Measurements from ENCODE around the gene IZUMO3.

Gene IZUMO3

DNA sequence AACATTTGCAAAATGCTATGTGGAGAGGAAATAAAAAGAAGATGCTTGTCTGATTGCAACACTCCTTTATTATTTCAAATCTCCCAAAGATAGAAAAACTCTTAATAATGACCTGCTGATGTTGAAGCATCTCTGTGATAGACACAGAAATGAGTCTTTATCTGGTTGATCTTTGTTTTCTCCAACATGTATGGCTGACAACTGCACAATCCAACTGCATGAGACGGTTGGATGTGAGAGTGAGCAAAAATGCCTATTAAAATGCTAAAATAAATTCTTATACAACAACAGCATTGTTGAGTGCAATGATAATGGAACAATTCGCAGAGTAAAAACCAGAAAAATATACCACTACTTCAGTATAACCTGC lies 7.5 kb upstream of the IZUMO3 start:
- TF ChIP-seq CTCF (IDR thresholded peaks at IDR 0.05), result no peak

DNA sequence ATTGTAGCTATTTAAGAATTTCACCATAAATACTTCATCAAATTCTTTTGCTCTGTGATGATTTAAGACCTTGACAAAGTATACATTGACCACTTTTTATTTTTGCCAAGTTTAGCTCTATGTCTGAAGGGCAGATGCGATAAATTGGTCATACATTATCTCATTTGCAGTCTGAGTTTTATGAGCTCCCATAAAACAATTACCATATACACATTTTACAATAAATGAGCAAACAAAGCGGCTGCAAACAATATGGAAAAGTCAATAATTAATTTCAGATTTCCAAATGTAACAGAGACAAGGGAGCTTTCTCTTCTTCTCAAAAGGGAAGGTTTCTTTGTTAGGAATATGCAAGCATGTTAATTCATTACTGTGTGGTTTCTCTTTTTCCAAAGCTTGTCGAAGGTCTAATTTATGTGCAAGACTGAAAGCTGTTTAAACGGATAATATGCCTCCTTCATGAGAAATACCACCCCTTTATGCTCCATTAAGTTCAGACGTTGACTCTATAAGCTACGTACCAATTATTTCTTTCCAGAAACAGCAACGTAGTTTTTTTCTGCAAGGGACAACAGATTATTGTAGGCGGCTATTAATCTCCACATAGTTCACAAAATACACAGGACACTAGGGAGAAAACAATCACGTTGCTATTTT lies 7.0 kb upstream of the IZUMO3 start:
- no peak for TF ChIP-seq CTCF (IDR thresholded peaks at IDR 0.05)

GRCh38 chr9:24545285-24545684 lies 412 bp downstream of the IZUMO3 start:
- TF ChIP-seq CTCF (IDR thresholded peaks at IDR 0.05), result no peak

- TF ChIP-seq CTCF (IDR thresholded peaks at IDR 0.05), result no peak
Observed at GRCh38 chr9:24518545-24518944, 27.2 kb downstream of the IZUMO3 start.

DNA sequence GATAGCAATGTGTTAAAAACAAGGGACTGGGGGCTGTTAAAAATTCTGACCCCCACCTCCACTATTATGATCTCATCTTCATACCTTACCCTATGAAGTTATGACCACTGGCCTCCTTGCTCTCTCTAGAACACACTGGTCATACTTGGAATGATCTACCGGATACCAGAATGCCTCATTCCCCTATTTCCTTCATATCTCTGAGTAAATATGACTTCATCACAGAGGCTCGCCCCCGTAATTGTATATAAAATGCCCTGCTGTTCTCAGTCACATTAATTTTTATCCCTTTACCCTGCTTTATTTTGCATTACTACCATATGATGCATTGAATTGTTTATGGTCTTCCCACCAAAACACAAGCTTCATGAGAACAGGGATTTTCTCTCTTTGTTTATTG lies 29.2 kb downstream of the IZUMO3 start:
- TF ChIP-seq CTCF (IDR thresholded peaks at IDR 0.05), result no peak

GRCh38 chr9:24509850-24510249 lies 35.8 kb downstream of the IZUMO3 start:
- TF ChIP-seq CTCF (IDR thresholded peaks at IDR 0.05), result no peak

DNA sequence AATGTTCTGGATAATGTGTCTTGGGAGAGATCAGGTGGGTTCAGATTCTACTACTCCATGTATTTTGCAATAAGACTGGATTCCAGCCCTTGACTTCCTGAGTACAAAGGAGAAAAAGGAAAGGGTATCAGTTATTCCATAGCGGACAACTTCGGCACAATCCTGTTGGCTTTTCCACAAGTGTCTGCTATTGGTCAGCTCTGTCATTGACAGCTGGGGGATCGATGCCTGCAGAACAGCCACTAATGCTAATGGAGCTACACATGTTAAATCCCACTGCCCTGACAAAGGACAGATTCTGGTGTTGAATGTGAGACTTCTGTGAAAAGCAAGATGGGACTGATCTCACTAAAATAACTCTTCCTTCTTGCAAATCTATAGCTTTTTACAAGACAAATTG lies 41.2 kb downstream of the IZUMO3 start:
- TF ChIP-seq CTCF (IDR thresholded peaks at IDR 0.05), result no peak
